ENCODE measurements around the gene PALLD. TPM values are rescaled to one million over a fixed set of nuclear protein-coding genes. Genes with fewer than 3 reads are reported as not detected.

The PALLD gene
- total and polyA plus RNA-seq, 2 donors (not counting 3 experiments of a cell fraction or from before 2014, with no cell fraction given): 13.4 to 48.2 TPM

- DNase-seq (ENCODE audit: low read depth, low spot score): no peak
- FAIRE-seq: no peak
- no TSS peak for BruUV-seq (replicated peaks)
- TF ChIP-seq EZH2 (IDR thresholded peaks at IDR 0.05; ENCODE audit: borderline replicate concordance, low read depth, low read length, severe bottlenecking) (no peak), POLR2AphosphoS5 (IDR thresholded peaks at IDR 0.05; ENCODE audit: insufficient read depth, low read depth, low read length) (no peak), MYC (IDR thresholded peaks at IDR 0.05; ENCODE audit: low read depth, low read length) (no peak), GATA2 (IDR thresholded peaks at IDR 0.05; ENCODE audit: insufficient read depth, insufficient read length, low read depth, low read length) (no peak), POLR2A (IDR thresholded peaks at IDR 0.05; ENCODE audit: low read depth, low read length) (no peak), CTCF (IDR thresholded peaks at IDR 0.05; ENCODE audit: extremely low read depth in 1 of 2, insufficient read depth in 1 of 2, low read depth in 1 of 2, low read length in 2 of 2) (no peak), FOS (IDR thresholded peaks at IDR 0.05; ENCODE audit: borderline replicate concordance, insufficient read depth, low read length) (no peak), JUN (IDR thresholded peaks at IDR 0.05; ENCODE audit: borderline replicate concordance, insufficient read depth, insufficient read length, low read depth) (no peak)
- Histone ChIP-seq H3K9me3 (replicated peaks; ENCODE audit: control insufficient read depth, insufficient read depth, low read length) (no peaks in the 10 kb centered on the region), H3K36me3 (ENCODE audit: control insufficient read depth in 2 of 2, extremely low read depth in 1 of 2, insufficient read depth in 2 of 2, low read length in 2 of 2) (no peaks in the 10 kb centered on the region), H3K4me2 (ENCODE audit: insufficient read depth, low read length) (no peak overlapping the region), H3K4me3 (replicated peaks in 1 of 3; ENCODE audit: insufficient read depth in 1 of 3, low read depth in 1 of 3, low read length in 3 of 3) (no peak overlapping the region), H2AFZ (ENCODE audit: low read depth, low read length) (no peak overlapping the region), H4K20me1 (replicated peaks; ENCODE audit: control insufficient read depth, extremely low read depth, insufficient read depth, low read length) (no peaks in the 10 kb centered on the region), H3K4me1 (ENCODE audit: control insufficient read depth, extremely low read depth, insufficient read depth, low read length) (peaks cover 14% of the 10 kb centered on the region), H3K27me3 (ENCODE audit: control insufficient read depth in 2 of 2, insufficient read depth in 2 of 2, low read length in 2 of 2) (no peaks in the 10 kb centered on the region), H3K27ac (ENCODE audit: insufficient read depth, low read depth, low read length) (no peak overlapping the region), H3K79me2 (ENCODE audit: control insufficient read depth, insufficient read depth, low read length) (no peaks in the 10 kb centered on the region), H3K9ac (replicated peaks; ENCODE audit: extremely low read depth, insufficient read depth, low read length) (no peak overlapping the region), H3K9me1 (replicated peaks; ENCODE audit: control insufficient read depth, extremely low read depth, insufficient read depth, low read length) (no peaks in the 10 kb centered on the region)
- intact Hi-C loops (cut with micrococcal nuclease): no loop called here
- ChIA-PET POLR2A (no interaction called here), CTCF (interaction anchor here (0.6 to 2.0 kb wide), 3 partner anchors 8 to 324 kb away, joined by 3 to 7 read pairs (median 3); no protein-coding TSS in a partner anchor)
- dilution Hi-C loops (cut with MboI; ENCODE audit: extremely low pct_ligation_motif_present, low sequenced_read_pairs): no loop called here
Measured at GRCh38 chr4:168688584-168688983, 191.7 kb downstream of the PALLD start.

Measured in endothelial cell of umbilical vein (primary cell).